GM21515 (cell line): ENCODE results near the gene JARID2.

ENCODE experiments used
- ATAC-seq: cut with Tn5 transposase; IDR thresholded peaks from one replicate; pipeline ENCODE4 v1.9.1; 2021; ENCODE audit not compliant: unreplicated experiment

The JARID2 gene

GRCh38 chr6:15351631-15352030 lies 105.8 kb downstream of the JARID2 start:
- ATAC-seq, result no peak

GRCh38 chr6:15352220-15352619 lies 106.4 kb downstream of the JARID2 start:
- no peak for ATAC-seq

GRCh38 chr6:15352845-15353244 lies 107.0 kb downstream of the JARID2 start:
- ATAC-seq, result no peak

- no peak for ATAC-seq
These were observed 109.8 kb downstream of the JARID2 start for GRCh38 chr6:15355683-15356099.

- no peak for ATAC-seq
These were observed 110.3 kb downstream of the JARID2 start for GRCh38 chr6:15356179-15356578.

- no peak for ATAC-seq
These were observed 111.1 kb downstream of the JARID2 start for GRCh38 chr6:15356937-15357336.

GRCh38 chr6:15357782-15358181 lies 111.9 kb downstream of the JARID2 start:
- ATAC-seq, result no peak

GRCh38 chr6:15358579-15359327 lies 112.9 kb downstream of the JARID2 start:
- no peak for ATAC-seq

GRCh38 chr6:15359335-15359862 lies 113.5 kb downstream of the JARID2 start:
- peak; percentile 64 for ATAC-seq

GRCh38 chr6:15360300-15360699 lies 114.4 kb downstream of the JARID2 start:
- no peak for ATAC-seq

- ATAC-seq, result no peak
These were observed 115.3 kb downstream of the JARID2 start for GRCh38 chr6:15361197-15361596.

- ATAC-seq, result no peak
These were observed 116.6 kb downstream of the JARID2 start for GRCh38 chr6:15362274-15363160.

GRCh38 chr6:15363164-15363522 lies 117.3 kb downstream of the JARID2 start:
- ATAC-seq, result no peak

- no peak for ATAC-seq
These were observed 117.9 kb downstream of the JARID2 start for GRCh38 chr6:15363523-15364400.

- ATAC-seq, result no peak
These were observed 118.7 kb downstream of the JARID2 start for GRCh38 chr6:15364401-15365037.

GRCh38 chr6:15365273-15365687 lies 119.4 kb downstream of the JARID2 start:
- ATAC-seq, result no peak

- ATAC-seq, result no peak
These were observed 120.2 kb downstream of the JARID2 start for GRCh38 chr6:15366003-15366535.

- no peak for ATAC-seq
These were observed 121.0 kb downstream of the JARID2 start for GRCh38 chr6:15366879-15367278.

GRCh38 chr6:15368186-15368585 lies 122.3 kb downstream of the JARID2 start:
- ATAC-seq, result no peak

GRCh38 chr6:15368873-15369272 lies 123.0 kb downstream of the JARID2 start:
- no peak for ATAC-seq
